Measurements from ENCODE around the gene TMC8. TPM values are rescaled to one million over a fixed set of nuclear protein-coding genes. Genes with fewer than 3 reads are reported as not detected.

Gene TMC8
- total RNA-seq, 1 donor from 2014 or later: 0.40 TPM

- Mint-ChIP-seq H3K4me1 (ENCODE audit: low read depth) (peaks cover 9% of the 10 kb centered on the region), H3K4me3 (ENCODE audit: unreplicated experiment) (no peak overlapping the region), H3K36me3 (ENCODE audit: low read depth) (peaks cover 2% of the 10 kb centered on the region), H3K9me3 (ENCODE audit: low read depth) (no peaks in the 10 kb centered on the region), H3K27me3 (ENCODE audit: low read depth) (no peaks in the 10 kb centered on the region), H3K27ac (ENCODE audit: unreplicated experiment) (no peak overlapping the region)
- no peak for TF ChIP-seq CTCF (IDR thresholded peaks at IDR 0.05)
- no peak for DNase-seq (ENCODE audit: low spot score)
Observed at GRCh38 chr17:78122931-78123249, 7.7 kb upstream of the TMC8 start.

- Mint-ChIP-seq H3K4me1 (ENCODE audit: low read depth) (peaks cover 9% of the 10 kb centered on the region), H3K36me3 (ENCODE audit: low read depth) (peaks cover 2% of the 10 kb centered on the region), H3K27me3 (ENCODE audit: low read depth) (no peaks in the 10 kb centered on the region), H3K9me3 (ENCODE audit: low read depth) (no peaks in the 10 kb centered on the region), H3K27ac (ENCODE audit: unreplicated experiment) (no peak overlapping the region), H3K4me3 (ENCODE audit: unreplicated experiment) (no peak overlapping the region)
- no peak for DNase-seq (ENCODE audit: low spot score)
- TF ChIP-seq CTCF (IDR thresholded peaks at IDR 0.05): no peak
Observed at GRCh38 chr17:78123258-78123929, 7.2 kb upstream of the TMC8 start.

- Mint-ChIP-seq H3K27me3 (ENCODE audit: low read depth) (no peaks in the 10 kb centered on the region), H3K27ac (ENCODE audit: unreplicated experiment) (no peak overlapping the region), H3K4me1 (ENCODE audit: low read depth) (peaks cover 12% of the 10 kb centered on the region), H3K9me3 (ENCODE audit: low read depth) (no peaks in the 10 kb centered on the region), H3K4me3 (ENCODE audit: unreplicated experiment) (no peak overlapping the region), H3K36me3 (ENCODE audit: low read depth) (peaks cover 2% of the 10 kb centered on the region)
- DNase-seq (ENCODE audit: low spot score): no peak
- TF ChIP-seq CTCF (IDR thresholded peaks at IDR 0.05): no peak
Observed at GRCh38 chr17:78124081-78124835, 6.3 kb upstream of the TMC8 start.

GRCh38 chr17:78124836-78125137, 5.8 kb upstream of the TMC8 start:
- Mint-ChIP-seq H3K27me3 (ENCODE audit: low read depth) (no peaks in the 10 kb centered on the region), H3K27ac (ENCODE audit: unreplicated experiment) (no peak overlapping the region), H3K4me1 (ENCODE audit: low read depth) (peaks cover 12% of the 10 kb centered on the region), H3K4me3 (ENCODE audit: unreplicated experiment) (no peak overlapping the region), H3K9me3 (ENCODE audit: low read depth) (no peaks in the 10 kb centered on the region), H3K36me3 (ENCODE audit: low read depth) (peaks cover 2% of the 10 kb centered on the region)
- no peak for DNase-seq (ENCODE audit: low spot score)
- TF ChIP-seq CTCF (IDR thresholded peaks at IDR 0.05): no peak

GRCh38 chr17:78125138-78125913, 5.2 kb upstream of the TMC8 start:
- no peak for TF ChIP-seq CTCF (IDR thresholded peaks at IDR 0.05)
- Mint-ChIP-seq H3K27me3 (ENCODE audit: low read depth) (no peaks in the 10 kb centered on the region), H3K4me3 (ENCODE audit: unreplicated experiment) (no peak overlapping the region), H3K4me1 (ENCODE audit: low read depth) (peaks cover 12% of the 10 kb centered on the region), H3K27ac (ENCODE audit: unreplicated experiment) (no peak overlapping the region), H3K9me3 (ENCODE audit: low read depth) (no peaks in the 10 kb centered on the region), H3K36me3 (ENCODE audit: low read depth) (peaks cover 2% of the 10 kb centered on the region)
- no peak for DNase-seq (ENCODE audit: low spot score)

Measured in chondrocyte (in vitro differentiated cells).